HTERT RPE-1 (cell line): ENCODE results near the gene ZNF366.

Source experiments
- in situ Hi-C: fragments of 300-500 bp; cut with MboI; formaldehyde crosslinking; loops from 4 replicates; pipeline ENCODE4 v1.14.3; 2020; ENCODE audit warnings: low sequenced_read_pairs

ZNF366 gene, protein sequence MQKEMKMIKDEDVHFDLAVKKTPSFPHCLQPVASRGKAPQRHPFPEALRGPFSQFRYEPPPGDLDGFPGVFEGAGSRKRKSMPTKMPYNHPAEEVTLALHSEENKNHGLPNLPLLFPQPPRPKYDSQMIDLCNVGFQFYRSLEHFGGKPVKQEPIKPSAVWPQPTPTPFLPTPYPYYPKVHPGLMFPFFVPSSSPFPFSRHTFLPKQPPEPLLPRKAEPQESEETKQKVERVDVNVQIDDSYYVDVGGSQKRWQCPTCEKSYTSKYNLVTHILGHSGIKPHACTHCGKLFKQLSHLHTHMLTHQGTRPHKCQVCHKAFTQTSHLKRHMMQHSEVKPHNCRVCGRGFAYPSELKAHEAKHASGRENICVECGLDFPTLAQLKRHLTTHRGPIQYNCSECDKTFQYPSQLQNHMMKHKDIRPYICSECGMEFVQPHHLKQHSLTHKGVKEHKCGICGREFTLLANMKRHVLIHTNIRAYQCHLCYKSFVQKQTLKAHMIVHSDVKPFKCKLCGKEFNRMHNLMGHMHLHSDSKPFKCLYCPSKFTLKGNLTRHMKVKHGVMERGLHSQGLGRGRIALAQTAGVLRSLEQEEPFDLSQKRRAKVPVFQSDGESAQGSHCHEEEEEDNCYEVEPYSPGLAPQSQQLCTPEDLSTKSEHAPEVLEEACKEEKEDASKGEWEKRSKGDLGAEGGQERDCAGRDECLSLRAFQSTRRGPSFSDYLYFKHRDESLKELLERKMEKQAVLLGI

DNA sequence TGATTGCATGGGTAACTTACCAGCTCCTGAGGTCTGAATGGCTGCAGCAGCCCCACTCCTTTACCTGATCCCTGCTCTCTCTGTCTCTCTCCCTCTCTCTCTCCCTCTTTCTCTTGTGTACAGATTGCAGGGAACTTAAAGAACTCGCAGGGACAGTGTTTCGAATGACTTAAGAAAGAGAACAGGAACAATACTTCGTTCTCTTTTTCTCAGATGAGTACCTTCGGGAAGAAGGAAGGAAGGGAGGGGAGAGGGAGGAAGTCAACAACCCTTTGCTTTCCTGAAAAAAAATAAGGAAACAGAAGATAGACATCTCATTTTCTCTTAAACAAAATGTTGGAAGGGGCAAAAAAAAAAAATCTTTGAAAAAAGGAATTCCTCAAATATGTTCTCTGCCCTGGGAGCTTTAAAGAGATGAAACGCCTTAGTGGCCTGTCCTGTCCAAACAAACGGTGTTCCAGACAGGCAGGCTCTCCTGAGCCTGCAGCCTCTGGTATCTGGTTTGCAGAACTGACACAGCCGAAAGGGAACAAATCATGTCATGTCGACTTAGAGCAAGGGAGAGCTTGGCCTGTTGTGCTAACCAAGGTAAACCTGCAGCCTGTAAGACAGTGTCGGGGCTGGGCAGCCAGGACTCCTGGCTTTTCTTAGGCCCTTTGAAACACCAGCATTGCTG lies at the start of gene ZNF366:
Gene ZNF366 (minus strand): TSS at position 180 of the 676 bp plus-strand sequence. CDS start 45,914 bp downstream, outside the sequence.
- in situ Hi-C loops = loop anchor here (25.0 kb wide), 1 partner anchor 120 kb away; no protein-coding TSS in a partner anchor

DNA sequence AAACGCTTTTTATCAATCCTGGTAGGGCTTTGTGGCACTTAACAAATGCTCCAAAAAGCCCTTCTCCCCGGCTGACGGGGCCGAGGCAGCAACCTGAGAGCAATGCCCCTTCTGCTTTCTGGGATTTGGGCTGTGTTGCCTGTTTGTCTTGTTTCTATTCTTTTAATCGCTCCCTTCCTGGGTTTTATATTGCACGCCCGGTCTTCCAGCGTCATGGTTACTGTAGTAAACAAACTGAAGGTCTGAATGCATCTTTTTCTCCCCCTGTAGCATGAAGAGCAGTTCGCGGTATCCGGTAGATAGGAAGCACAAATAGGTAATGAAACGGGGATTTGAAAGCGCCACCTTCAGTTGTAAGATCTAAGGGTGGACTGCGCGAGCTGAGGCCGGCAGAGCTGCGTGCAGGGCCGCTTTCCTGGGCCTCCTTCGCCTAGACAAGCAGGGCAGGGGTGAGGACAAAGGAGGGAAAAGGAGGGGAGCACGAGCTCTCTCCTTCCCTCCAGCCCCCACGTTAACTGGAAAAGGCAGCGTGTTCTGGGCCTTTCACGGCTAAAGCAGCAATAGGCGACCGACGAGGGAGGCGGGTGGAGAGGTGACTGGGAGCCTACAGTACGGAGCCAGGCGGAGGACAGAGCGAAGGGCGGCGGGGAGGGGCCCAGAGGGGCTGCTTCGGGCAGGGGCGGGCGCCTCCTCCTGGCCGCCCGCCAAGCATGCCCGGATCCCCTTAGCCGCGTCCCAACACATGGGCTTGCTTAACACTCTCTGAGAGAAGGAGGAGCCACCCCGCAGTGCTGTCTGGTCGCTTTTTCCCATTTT lies 49.3 kb upstream of the ZNF366 start:
- in situ Hi-C loops = no loop called here

DNA sequence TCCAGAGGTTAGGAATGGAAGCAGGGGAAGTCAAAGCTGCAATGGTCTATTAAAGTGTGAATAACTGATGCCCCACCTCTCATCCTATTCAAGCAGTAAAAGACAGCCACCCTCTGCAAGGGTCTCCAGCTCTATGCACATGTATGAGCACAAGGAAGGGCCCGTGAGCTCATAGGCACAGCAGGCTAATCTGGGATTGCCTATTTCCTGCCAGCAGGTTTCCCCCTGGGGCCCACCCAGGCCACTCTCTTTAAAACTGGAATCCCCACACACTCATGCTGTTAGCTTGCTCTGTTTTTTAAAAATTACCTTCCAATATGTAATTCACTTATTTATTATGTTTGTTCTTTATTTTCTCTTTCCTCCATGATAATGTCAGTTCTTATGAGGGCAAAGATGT lies 48.7 kb upstream of the ZNF366 start:
- in situ Hi-C loops = no loop called here

DNA sequence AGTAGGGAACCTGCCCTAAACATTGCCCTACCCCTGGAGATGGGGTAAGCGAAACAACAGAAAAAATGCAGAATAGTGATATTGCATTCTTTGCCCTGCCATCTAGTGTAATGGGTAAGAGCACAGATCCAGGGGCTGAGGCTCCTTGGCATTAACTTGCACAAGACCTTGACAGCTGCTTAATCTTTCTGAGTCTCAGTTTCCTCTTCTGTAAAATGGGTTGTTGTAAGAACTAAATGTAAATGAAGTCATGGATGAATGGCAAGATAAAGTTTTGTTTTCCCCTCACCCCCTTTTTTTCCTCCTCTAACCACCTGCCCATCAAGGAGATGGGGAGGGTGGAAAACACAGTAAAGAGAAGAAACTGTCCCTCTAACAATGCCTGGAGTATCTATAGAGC lies 47.7 kb upstream of the ZNF366 start:
- in situ Hi-C loops = no loop called here

DNA sequence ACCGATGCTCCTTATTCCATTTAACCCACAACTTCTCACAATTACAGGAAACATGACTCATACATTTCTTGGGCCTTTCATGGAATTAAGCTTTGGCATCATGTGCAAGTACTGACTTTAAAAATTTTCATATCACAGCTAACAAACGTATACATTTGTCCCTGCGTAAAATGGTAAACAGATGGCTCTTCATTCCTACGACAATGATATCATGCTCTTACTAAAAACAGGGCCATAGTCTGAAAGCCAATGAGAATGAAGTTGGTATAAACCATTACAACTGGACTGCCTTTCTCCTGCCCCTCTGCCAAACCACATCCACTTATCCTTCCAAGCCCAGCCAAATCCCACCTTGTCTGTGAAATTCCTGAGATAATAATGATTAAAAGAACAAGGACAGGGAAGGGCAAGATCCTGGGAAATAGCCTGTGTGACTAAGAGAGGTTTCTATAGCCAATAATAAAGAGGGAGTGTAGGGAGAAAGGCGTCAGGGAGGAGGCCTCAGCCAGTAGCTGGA lies 44.9 kb upstream of the ZNF366 start:
- in situ Hi-C loops = no loop called here

DNA sequence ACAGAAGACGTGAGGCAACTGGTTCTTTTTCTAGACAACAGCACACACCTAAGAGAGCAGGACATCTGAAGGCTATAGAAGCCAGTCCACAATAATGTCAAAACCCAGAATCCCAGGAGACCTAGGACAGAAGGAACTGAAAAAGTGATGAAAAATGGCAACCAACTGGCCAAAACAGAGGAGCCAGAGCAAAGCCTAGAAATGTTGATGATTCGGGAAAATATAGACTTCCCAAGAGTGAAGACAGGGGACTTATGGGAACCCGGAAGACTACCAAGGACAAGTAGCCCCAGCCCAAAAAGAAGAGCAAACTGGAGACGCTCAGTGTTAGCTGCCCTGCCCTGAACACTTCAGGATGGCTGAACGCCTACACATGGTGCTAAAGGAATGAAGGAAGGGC lies 43.4 kb upstream of the ZNF366 start:
- in situ Hi-C loops = no loop called here

DNA sequence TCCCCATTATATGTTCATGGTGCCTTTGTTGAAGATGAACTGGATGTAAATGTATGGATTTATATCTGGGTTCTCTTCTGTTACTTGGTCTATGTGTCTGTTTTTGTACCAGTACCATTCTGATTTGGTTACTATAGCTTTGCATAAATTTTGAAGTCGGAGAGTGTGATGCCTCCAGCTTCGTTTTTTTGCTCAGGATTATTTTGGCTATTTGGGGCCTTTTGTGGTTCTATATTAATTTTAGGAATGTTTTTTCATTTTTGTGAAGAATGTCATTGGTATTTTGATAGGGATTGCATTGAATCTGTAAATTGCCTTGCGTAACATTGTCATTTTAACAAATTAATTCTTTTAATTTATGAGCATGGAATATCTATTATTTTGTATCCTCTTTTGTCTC lies 36.6 kb upstream of the ZNF366 start:
- in situ Hi-C loops = no loop called here

DNA sequence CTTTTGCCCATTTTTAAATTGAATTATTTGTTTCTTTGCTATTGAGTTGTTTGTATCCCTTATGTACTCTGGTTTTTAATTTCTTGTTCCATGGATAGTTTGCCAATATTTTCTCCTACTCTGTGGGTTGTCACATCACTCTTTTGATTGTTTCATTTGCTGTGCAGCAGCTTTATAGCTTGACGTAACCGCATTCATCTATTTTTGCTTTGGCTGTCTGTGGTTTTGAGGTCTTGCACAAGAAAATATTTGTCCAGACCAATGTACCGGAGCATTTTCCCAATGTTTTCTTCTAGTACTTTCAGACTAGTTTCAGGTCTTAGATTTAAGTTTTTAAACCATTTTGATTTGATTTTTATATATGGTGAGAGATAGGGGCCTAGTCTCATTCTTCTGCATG lies 36.2 kb upstream of the ZNF366 start:
- in situ Hi-C loops = no loop called here

DNA sequence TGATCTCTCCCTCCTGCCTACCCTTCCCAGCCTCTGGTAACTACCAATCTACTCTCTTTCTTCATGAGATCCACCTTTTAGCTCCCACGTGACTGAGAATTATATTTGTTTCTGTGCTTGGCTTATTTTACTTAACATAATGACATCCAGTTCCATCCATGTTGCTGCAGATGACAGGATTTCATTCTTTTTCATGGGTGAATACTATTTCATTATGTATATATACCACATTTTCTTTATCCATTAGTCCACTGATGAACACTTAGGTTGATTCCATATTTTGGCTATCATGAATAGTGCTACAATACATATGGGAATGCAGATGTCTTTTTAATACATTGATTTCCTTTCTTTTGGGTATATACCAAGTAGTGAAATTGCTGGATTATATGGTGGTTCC lies 35.5 kb upstream of the ZNF366 start:
- in situ Hi-C loops = no loop called here

DNA sequence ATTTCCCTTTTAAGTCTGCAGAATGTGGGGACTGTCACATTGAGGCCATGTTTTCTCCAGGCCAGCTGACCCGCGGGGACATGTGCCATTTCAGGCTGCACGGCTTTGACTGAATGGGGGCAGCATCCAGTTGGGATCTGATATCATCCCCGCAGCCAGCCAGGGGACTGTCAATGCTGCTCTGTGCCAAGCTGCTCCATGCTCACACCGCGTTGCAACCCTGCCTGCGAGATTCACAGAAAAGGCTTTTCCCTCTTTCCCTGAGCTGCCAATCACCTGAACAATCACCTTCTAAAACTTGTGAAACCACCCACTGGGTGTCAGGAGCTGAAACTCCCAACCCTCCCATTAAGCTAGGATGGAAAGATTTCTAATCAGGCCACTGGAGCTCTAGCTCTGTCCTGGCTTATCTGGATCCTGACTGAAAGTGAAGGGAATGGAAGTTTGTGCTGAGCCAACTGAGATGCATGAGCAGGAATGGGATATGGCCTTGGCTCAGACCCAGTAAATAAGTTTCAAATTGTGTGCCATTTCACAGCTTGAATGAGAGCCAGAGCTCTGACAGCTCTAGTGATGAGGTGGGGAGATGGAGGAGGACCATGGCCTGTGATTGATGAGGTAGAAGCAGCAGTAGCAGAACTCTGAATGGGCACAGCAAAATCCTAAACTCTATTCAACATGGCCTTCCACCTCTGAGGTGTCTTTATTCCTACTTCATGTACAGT lies 34.5 kb upstream of the ZNF366 start:
- in situ Hi-C loops = no loop called here

DNA sequence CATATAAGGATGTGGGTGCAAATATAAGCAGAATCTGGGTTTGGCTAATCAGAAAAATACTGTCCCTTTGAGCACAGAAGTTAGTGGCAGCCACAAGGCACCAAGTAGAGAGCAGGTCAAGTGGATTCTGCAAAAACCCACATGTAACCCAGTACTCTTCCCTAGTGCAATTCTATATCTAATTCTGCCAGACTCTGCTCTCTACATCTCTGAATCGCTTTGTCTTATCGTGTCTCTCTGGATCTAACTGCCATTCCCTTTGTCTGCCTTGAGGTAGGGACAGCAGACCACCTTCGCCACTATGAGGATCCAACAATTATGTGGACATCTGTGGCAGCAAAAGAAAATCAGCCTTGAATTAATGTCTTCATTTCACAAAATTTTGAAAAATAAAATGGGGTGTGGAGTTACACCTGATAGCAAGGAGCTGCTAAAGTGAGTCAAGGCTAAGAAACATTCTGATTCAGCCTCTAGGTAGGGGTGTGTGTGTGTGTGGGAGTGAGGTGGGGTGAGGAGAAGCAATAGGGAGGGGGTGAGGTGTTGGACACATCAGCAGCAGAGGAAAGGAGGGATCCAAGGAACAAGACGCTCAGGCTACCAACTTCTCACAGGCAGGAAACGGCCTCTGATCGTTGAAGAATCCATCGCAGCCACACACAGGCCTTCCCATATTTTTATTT lies 33.7 kb upstream of the ZNF366 start:
- in situ Hi-C loops = no loop called here

DNA sequence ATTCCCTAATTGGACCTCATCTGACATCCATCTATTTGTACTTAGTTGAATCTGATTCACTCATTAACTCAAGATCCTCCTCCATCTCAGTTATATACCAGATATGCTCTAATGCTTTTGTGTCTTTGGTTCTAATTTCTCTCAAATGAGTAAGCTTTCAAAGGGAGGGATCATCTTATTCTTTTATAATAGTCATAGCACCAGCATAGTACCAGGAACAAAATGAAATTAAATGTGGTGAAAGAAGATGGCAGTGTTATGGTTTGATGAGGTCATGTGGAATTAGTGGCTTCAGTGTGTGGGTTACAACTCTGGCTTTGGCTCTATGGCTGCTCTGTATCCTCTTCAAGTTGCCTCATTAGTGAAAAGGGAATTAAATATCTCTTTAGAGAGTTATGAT lies 32.5 kb upstream of the ZNF366 start:
- in situ Hi-C loops = no loop called here

DNA sequence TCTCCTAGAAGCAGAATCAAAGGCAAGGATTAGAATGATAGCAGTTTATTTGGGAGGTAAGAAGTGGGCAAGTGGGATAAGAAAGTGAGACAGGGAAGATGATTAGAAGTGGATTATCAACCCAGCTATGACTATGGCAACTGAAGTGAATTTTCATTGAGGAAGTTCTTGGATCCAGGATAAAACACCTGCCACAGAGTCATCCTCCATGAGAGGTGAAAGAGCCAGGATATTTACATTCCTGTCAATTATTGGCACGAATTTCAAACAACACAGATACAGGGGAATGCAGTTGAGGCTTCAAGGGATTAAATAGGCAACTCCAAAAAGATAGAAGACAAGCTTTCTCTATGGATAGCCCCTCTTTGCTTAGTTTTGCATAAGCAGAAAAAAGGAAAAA lies 31.8 kb upstream of the ZNF366 start:
- in situ Hi-C loops = no loop called here

DNA sequence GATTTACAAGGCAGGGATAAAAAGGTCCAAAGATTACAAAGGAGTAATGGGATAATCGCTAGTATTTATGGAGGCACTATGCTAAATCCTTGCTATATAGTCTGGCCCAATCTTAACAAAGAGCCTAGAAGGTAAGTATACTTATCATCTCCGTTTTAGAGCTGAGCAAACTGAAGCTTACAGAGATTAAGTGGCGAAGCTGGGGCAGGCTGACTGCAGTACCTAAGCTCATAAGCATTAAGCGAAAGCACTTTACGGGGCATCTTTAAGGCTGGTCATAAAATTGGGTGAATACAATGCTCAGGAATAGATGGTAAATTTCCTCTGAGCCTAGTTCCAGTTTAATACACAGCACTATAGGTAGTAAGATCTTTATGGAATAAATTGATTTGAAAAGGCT lies 30.0 kb upstream of the ZNF366 start:
- in situ Hi-C loops = no loop called here

DNA sequence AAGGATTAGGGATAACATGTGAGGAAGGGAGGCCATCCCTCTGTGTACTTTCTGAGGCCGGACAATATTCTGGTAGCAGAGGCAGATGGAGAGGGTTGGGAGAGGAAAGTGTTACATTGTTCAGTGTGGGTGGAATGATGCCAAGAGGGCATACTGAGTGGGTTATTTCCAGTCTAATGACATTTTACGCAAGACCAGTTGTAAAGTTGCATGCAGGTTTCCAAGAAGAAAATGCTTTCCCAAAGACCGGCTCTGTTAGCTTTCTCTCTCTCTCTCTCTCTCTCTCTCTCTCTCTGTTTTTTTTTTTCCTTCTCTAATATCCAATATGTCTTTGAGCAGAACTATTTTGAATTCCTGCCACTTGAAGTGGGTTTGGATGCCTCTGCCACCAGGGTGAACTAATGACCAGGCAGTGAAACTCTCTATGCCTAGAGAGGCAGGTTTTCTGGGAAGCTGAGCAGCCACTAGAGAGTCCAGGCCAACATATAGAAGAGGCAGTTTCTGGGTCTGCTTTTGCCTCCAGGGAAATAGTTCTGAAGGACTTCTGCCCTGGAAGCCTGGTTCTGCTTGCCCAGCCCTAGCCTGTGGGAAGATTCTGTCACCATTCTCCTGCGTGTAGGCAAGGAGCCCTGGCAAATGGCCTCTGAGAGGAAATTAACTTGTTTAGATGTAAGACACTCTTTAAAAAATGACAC lies 24.4 kb upstream of the ZNF366 start:
- in situ Hi-C loops = no loop called here

DNA sequence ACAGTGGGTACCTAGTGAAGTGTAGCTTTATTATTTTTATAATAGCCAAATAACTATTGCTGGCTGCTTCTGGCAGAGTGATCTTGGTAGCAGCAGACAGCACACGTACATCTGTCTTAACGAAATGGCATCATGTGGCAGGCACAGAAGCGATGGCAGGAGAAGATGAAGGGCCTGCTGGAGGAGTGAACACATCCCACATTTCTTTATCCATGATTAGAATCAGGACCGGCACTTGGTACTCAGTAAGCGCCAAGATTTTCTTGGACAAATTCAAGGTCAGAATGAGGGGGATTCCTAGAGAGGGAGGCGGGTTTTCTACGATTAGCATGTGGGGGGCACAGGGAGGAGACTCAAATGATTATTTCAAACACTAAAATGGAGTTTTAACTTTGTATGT lies 23.0 kb upstream of the ZNF366 start:
- in situ Hi-C loops = no loop called here

DNA sequence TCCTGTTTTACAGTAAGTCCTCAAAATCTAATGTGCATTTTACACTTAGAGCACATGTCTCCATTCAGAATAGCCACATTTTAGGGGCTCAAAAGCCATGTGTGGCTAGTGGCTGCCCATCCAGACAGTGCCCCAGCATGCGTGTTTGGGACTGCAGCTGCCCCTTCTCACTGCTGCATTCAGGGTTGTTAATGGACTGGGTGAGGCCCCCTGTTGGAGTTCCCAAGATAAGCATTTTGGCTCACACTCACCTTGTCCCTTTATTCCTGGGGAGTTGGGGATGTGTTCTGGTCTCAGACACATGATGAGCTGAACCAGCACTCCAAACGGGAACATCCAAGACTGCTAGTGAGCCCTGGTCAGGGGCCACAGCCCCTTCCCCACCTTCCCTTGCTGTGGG lies 22.2 kb upstream of the ZNF366 start:
- in situ Hi-C loops = no loop called here

DNA sequence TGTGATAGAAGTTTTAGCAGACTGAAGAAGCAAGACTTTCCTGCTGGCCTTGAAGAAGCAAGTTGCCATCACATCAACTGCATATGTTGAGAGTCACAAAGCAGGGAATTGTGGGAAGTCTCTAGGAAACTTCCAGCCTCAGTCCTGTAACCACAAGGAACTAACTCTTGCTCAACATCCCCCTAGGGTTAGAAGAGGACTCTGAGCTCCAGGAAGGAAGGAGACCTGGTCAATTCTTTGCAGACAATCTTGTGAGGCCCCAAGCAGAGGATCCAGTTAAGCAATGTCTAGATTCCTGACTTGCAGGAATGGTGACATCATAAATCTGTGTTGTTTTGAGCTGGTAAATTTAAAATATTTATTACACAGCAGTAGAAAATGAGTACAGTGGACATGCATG lies 18.6 kb upstream of the ZNF366 start:
- in situ Hi-C loops = no loop called here
